ENCODE results near the gene GNAI1.

The GNAI1 gene

DNA sequence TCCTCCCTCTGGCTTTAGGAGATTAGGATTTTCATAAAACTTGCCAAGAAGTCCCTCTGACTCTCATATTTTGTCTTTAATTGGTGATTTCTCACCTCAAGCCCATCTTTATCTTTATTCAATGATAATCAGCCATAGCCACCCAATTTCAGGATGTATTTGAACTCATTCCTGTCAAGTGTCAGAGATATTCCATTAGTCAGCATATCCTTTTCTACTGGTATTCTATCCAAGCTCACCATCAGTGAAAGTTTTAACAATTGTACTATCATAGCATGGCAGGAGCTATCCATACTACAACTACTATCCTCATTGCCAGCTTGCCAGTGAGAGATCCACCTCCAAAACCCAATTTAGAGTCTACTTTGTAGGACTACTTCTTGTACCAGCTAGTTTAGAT, 114.6 kb downstream of the GNAI1 start:
- H4K20me1 ChIP-seq (ENCODE audit: insufficient read depth) = no peaks in the 10 kb centered on the region
- H3K4me3 ChIP-seq (IDR thresholded peaks at IDR 0.05; ENCODE audit: insufficient read depth, low read depth, low read length) = no peak overlapping the region
- no peak overlapping the region for H3K9ac ChIP-seq
- H3K79me2 ChIP-seq (ENCODE audit: insufficient read depth, low read depth) = no peaks in the 10 kb centered on the region
- H2AFZ ChIP-seq (ENCODE audit: low read depth) = no peak overlapping the region
- TF ChIP-seq, protein P1, sequence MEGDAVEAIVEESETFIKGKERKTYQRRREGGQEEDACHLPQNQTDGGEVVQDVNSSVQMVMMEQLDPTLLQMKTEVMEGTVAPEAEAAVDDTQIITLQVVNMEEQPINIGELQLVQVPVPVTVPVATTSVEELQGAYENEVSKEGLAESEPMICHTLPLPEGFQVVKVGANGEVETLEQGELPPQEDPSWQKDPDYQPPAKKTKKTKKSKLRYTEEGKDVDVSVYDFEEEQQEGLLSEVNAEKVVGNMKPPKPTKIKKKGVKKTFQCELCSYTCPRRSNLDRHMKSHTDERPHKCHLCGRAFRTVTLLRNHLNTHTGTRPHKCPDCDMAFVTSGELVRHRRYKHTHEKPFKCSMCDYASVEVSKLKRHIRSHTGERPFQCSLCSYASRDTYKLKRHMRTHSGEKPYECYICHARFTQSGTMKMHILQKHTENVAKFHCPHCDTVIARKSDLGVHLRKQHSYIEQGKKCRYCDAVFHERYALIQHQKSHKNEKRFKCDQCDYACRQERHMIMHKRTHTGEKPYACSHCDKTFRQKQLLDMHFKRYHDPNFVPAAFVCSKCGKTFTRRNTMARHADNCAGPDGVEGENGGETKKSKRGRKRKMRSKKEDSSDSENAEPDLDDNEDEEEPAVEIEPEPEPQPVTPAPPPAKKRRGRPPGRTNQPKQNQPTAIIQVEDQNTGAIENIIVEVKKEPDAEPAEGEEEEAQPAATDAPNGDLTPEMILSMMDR (conservative IDR thresholded peaks at IDR 0.05; ENCODE audit: low read depth, low read length) = no peak
- no peaks in the 10 kb centered on the region for H3K36me3 ChIP-seq (ENCODE audit: insufficient read depth)
- no peak overlapping the region; the same call in 1 of the 2 replicates for H3K4me2 ChIP-seq
- peaks cover 13% of the 10 kb centered on the region for H3K4me1 ChIP-seq (ENCODE audit: low read depth, poor library complexity, severe bottlenecking)
- no peaks in the 10 kb centered on the region for H3K27me3 ChIP-seq (ENCODE audit: insufficient read depth, low read depth)
- no peak overlapping the region for H3K27ac ChIP-seq

DNA sequence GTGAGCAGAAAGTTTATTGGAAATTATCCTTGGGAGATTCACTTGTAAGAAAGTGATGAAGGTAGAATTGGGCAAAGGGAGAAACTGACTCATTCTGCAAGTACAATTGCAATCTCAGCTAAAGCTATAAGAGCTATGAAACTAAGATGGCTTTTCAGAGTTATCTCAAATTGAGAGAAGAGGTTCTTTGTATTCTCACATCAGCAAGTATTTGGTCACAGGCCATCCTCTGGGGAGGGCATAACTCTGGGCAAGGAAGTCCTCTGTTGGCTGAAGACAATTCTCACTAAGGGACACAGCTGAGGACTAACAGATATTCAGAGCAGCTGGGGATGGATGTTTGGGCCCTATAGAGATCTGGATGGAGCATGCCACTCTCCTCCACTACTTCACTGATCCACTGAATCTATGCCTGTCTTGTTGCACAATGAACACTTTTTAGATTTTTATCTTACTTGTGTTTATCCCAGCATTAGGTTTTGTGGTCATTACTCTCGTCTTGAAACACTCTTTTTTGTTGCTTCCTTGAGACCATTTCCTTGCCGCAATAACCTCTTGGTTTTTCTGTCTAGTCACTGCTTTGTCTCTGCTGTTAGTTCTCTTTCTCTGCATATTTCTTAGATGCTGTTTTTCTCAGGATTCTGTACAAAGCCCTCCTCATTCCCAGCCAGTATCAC, 115.1 kb downstream of the GNAI1 start:
- Histone ChIP-seq H3K27ac (no peak overlapping the region), H3K27me3 (ENCODE audit: insufficient read depth, low read depth) (no peaks in the 10 kb centered on the region), H3K9ac (no peak overlapping the region), H3K4me1 (ENCODE audit: low read depth, poor library complexity, severe bottlenecking) (peaks cover 13% of the 10 kb centered on the region), H4K20me1 (ENCODE audit: insufficient read depth) (no peaks in the 10 kb centered on the region), H3K4me2 (no peak overlapping the region; the same call in 1 of the 2 replicates), H3K36me3 (ENCODE audit: insufficient read depth) (no peaks in the 10 kb centered on the region), H2AFZ (ENCODE audit: low read depth) (no peak overlapping the region), H3K4me3 (IDR thresholded peaks at IDR 0.05; ENCODE audit: insufficient read depth, low read depth, low read length) (no peak overlapping the region), H3K79me2 (ENCODE audit: insufficient read depth, low read depth) (no peaks in the 10 kb centered on the region)
- TF ChIP-seq, protein P1 (conservative IDR thresholded peaks at IDR 0.05; ENCODE audit: low read depth, low read length) = no peak

DNA sequence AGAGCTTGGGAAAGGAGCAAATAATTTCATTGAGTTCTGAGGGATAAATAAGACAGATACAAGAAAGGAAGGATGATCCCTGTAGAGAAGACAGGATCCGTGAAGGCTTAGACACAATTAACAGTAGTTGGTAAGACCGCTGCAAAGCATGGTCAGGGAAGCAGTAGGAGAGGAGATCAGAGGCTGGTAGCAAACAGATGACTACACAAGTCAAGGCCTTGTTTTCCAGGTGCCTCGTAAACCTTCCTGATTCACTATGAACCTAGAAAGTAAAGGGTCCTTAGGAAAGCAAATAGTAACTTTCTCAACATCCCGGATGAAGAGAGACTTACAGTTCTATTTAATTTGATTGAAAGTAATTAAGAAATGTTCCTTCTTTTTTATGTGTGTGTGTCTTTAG, 118.6 kb downstream of the GNAI1 start:
- no peak overlapping the region for H3K27ac ChIP-seq
- peaks cover 13% of the 10 kb centered on the region for H3K4me1 ChIP-seq (ENCODE audit: low read depth, poor library complexity, severe bottlenecking)
- H3K4me2 ChIP-seq = no peak overlapping the region
- no peaks in the 10 kb centered on the region for H3K36me3 ChIP-seq (ENCODE audit: insufficient read depth)
- H3K4me3 ChIP-seq (IDR thresholded peaks at IDR 0.05; ENCODE audit: insufficient read depth, low read depth, low read length) = no peak overlapping the region
- H2AFZ ChIP-seq (ENCODE audit: low read depth) = no peak overlapping the region
- H3K79me2 ChIP-seq (ENCODE audit: insufficient read depth, low read depth) = no peaks in the 10 kb centered on the region
- no peak overlapping the region for H3K9ac ChIP-seq
- TF ChIP-seq, protein P1 (conservative IDR thresholded peaks at IDR 0.05; ENCODE audit: low read depth, low read length) = no peak
- H3K27me3 ChIP-seq (ENCODE audit: insufficient read depth, low read depth) = no peaks in the 10 kb centered on the region
- no peaks in the 10 kb centered on the region for H4K20me1 ChIP-seq (ENCODE audit: insufficient read depth)

DNA sequence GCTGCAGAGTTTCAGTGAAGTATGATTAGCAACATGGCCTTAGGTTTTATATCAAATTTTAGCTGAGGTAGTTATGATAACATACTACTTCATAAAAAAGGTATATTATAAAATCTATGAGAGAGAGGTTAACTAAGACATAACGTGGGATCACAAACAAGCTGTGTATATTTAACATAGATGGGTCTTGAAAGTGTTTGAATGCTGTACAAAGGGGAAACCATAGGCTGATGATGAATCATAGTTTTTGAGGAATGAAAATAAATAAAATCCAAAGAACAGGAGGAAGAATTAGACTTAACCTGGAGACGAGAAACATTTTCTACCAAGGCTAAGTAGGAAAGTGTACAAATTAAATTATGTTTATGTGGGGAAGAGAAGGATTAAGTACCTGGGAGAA, 119.0 kb downstream of the GNAI1 start:
- Histone ChIP-seq H3K9ac (no peak overlapping the region), H3K79me2 (ENCODE audit: insufficient read depth, low read depth) (no peaks in the 10 kb centered on the region), H3K27ac (no peak overlapping the region), H3K4me2 (no peak overlapping the region), H3K27me3 (ENCODE audit: insufficient read depth, low read depth) (no peaks in the 10 kb centered on the region), H3K4me3 (IDR thresholded peaks at IDR 0.05; ENCODE audit: insufficient read depth, low read depth, low read length) (no peak overlapping the region), H2AFZ (ENCODE audit: low read depth) (no peak overlapping the region), H3K4me1 (ENCODE audit: low read depth, poor library complexity, severe bottlenecking) (peaks cover 13% of the 10 kb centered on the region), H3K36me3 (ENCODE audit: insufficient read depth) (no peaks in the 10 kb centered on the region), H4K20me1 (ENCODE audit: insufficient read depth) (no peaks in the 10 kb centered on the region)
- TF ChIP-seq, protein P1 (conservative IDR thresholded peaks at IDR 0.05; ENCODE audit: low read depth, low read length) = no peak
